Measurements from ENCODE around the gene CCDC91.

Gene CCDC91

DNA sequence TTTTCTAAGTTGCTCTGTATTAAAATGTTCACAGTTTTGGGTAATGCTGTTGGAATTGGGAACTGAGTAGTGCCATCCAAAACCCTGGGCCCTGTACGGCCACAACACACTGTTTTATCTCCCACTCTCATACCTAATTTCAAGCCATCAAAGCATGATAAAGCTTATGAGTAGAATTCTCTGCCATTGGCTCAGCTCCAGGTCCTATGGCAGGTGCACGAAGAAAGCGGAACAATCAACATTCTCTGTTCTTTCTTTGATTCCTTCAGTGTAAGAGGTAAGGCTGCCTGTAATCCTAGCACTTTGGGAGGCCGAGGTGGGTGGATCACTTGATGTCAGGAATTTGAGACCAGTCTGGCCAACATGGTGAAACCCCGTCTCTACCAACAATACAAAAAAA lies 394.9 kb downstream of the CCDC91 start:
- Histone ChIP-seq H3K4me3 (ENCODE audit: low read depth, low read length) (no peak overlapping the region), H3K36me3 (ENCODE audit: control insufficient read depth in 2 of 2, insufficient read depth in 1 of 2, low read length in 2 of 2) (no peaks in the 10 kb centered on the region), H3K27ac (ENCODE audit: extremely low read depth, low read depth, low read length) (no peak overlapping the region), H3K4me1 (ENCODE audit: control insufficient read depth, insufficient read depth, low read length) (peaks cover 12% of the 10 kb centered on the region), H3K9me3 (ENCODE audit: control insufficient read depth, insufficient read depth, low read depth, low read length) (no peaks in the 10 kb centered on the region)
- POLR2A ChIA-PET, result no interaction called here
- CTCF ChIA-PET, result no interaction called here
- TF ChIP-seq ZNF2 (tag by site-specific recombination; IDR thresholded peaks at IDR 0.05), result no peak
- no peak for TF ChIP-seq ZBTB1 (tag by site-specific recombination; IDR thresholded peaks at IDR 0.05)
- TF ChIP-seq MZF1 (tag by site-specific recombination; IDR thresholded peaks at IDR 0.05; ENCODE audit: borderline replicate concordance), result no peak
- TF ChIP-seq ZNF621 (tag by site-specific recombination; IDR thresholded peaks at IDR 0.05), result no peak
- TF ChIP-seq ZNF624 (tag by site-specific recombination; IDR thresholded peaks at IDR 0.05), result no peak
- TF ChIP-seq, protein P1, sequence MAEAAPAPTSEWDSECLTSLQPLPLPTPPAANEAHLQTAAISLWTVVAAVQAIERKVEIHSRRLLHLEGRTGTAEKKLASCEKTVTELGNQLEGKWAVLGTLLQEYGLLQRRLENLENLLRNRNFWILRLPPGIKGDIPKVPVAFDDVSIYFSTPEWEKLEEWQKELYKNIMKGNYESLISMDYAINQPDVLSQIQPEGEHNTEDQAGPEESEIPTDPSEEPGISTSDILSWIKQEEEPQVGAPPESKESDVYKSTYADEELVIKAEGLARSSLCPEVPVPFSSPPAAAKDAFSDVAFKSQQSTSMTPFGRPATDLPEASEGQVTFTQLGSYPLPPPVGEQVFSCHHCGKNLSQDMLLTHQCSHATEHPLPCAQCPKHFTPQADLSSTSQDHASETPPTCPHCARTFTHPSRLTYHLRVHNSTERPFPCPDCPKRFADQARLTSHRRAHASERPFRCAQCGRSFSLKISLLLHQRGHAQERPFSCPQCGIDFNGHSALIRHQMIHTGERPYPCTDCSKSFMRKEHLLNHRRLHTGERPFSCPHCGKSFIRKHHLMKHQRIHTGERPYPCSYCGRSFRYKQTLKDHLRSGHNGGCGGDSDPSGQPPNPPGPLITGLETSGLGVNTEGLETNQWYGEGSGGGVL (tag by site-specific recombination; IDR thresholded peaks at IDR 0.05), result no peak
- TF ChIP-seq ZNF239 (tag by site-specific recombination; IDR thresholded peaks at IDR 0.05), result no peak

DNA sequence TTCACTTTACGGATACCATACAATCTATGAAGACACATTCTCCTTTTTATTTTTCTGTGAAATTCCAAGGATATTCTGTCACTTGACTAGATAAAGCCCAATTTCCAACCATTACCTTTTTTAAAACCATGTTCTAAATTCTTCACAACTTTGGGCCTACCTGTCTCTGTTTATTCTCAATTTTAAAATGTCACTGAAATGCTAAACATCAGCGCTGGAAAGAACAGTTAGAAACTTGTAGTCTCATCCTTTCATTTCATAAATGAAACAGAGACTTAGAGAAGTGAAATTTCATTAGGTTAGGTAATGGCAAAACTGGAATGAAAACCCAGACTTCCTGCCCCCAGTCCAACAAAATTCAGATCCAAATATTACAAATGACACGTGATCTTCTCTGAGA lies 396.2 kb downstream of the CCDC91 start:
- Histone ChIP-seq H3K36me3 (ENCODE audit: control insufficient read depth in 2 of 2, insufficient read depth in 1 of 2, low read length in 2 of 2) (no peaks in the 10 kb centered on the region), H3K4me3 (ENCODE audit: low read depth, low read length) (no peak overlapping the region), H3K9me3 (ENCODE audit: control insufficient read depth, insufficient read depth, low read depth, low read length) (no peaks in the 10 kb centered on the region), H3K4me1 (ENCODE audit: control insufficient read depth, insufficient read depth, low read length) (peaks cover 12% of the 10 kb centered on the region), H3K27ac (ENCODE audit: extremely low read depth, low read depth, low read length) (no peak overlapping the region)
- TF ChIP-seq ZNF830 (tag by site-specific recombination; IDR thresholded peaks at IDR 0.05; ENCODE audit: low read depth), result no peak
- TF ChIP-seq ZSCAN23 (tag by site-specific recombination; IDR thresholded peaks at IDR 0.05), result no peak
- no peak for TF ChIP-seq ZFP69B (tag by site-specific recombination; IDR thresholded peaks at IDR 0.05)
- TF ChIP-seq ZNF2 (tag by site-specific recombination; IDR thresholded peaks at IDR 0.05), result no peak
- TF ChIP-seq ZNF202 (tag by site-specific recombination; IDR thresholded peaks at IDR 0.05; ENCODE audit: borderline replicate concordance), result no peak
- no peak for TF ChIP-seq ZBTB20 (tag by site-specific recombination; IDR thresholded peaks at IDR 0.05)
- TF ChIP-seq ZNF184 (tag by site-specific recombination; IDR thresholded peaks at IDR 0.05), result no peak
- TF ChIP-seq, protein P2, sequence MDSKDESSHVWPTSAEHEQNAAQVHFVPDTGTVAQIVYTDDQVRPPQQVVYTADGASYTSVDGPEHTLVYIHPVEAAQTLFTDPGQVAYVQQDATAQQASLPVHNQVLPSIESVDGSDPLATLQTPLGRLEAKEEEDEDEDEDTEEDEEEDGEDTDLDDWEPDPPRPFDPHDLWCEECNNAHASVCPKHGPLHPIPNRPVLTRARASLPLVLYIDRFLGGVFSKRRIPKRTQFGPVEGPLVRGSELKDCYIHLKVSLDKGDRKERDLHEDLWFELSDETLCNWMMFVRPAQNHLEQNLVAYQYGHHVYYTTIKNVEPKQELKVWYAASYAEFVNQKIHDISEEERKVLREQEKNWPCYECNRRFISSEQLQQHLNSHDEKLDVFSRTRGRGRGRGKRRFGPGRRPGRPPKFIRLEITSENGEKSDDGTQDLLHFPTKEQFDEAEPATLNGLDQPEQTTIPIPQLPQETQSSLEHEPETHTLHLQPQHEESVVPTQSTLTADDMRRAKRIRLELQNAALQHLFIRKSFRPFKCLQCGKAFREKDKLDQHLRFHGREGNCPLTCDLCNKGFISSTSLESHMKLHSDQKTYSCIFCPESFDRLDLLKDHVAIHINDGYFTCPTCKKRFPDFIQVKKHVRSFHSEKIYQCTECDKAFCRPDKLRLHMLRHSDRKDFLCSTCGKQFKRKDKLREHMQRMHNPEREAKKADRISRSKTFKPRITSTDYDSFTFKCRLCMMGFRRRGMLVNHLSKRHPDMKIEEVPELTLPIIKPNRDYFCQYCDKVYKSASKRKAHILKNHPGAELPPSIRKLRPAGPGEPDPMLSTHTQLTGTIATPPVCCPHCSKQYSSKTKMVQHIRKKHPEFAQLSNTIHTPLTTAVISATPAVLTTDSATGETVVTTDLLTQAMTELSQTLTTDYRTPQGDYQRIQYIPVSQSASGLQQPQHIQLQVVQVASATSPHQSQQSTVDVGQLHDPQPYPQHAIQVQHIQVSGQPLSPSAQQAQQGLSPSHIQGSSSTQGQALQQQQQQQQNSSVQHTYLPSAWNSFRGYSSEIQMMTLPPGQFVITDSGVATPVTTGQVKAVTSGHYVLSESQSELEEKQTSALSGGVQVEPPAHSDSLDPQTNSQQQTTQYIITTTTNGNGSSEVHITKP (tag by site-specific recombination; IDR thresholded peaks at IDR 0.05), result no peak
- TF ChIP-seq ZNF302 (tag by site-specific recombination; IDR thresholded peaks at IDR 0.05; ENCODE audit: low read depth), result no peak
- TF ChIP-seq, protein P3, sequence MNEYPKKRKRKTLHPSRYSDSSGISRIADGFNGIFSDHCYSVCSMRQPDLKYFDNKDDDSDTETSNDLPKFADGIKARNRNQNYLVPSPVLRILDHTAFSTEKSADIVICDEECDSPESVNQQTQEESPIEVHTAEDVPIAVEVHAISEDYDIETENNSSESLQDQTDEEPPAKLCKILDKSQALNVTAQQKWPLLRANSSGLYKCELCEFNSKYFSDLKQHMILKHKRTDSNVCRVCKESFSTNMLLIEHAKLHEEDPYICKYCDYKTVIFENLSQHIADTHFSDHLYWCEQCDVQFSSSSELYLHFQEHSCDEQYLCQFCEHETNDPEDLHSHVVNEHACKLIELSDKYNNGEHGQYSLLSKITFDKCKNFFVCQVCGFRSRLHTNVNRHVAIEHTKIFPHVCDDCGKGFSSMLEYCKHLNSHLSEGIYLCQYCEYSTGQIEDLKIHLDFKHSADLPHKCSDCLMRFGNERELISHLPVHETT (tag by site-specific recombination; IDR thresholded peaks at IDR 0.05), result no peak
- TF ChIP-seq ZNF311 (tag by site-specific recombination; IDR thresholded peaks at IDR 0.05; ENCODE audit: borderline replicate concordance), result no peak
- CTCF ChIA-PET, result no interaction called here
- POLR2A ChIA-PET, result no interaction called here

All from HEK293 (cell line).